Effector memory CD4-positive, alpha-beta T cell (primary cell): ENCODE data around the gene MFNG.

Experiments used
- DNase-seq, 3 donors: peaks; one replicate each; pipeline ENCODE4 v3.0.0-alpha.2; 2020
- H3K27ac ChIP-seq: 2 replicates; pipeline ENCODE4 v1.7.0; 2013; ENCODE audit warnings: mild to moderate bottlenecking, low read length, moderate library complexity; ENCODE audit not compliant: insufficient read depth, poor library complexity, severe bottlenecking
- H3K27me3 ChIP-seq: replicated peaks from 2 replicates; pipeline ENCODE4 v1.7.0; 2013; ENCODE audit warnings: mild to moderate bottlenecking, low read length; ENCODE audit not compliant: insufficient read depth, control insufficient read depth, poor library complexity, severe bottlenecking
- H3K36me3 ChIP-seq: 2 replicates; pipeline ENCODE4 v1.7.0; 2013; ENCODE audit warnings: mild to moderate bottlenecking, low read length, moderate library complexity; ENCODE audit not compliant: control insufficient read depth, insufficient read depth
- H3K4me1 ChIP-seq: 2 replicates; pipeline ENCODE4 v1.7.0; 2013; ENCODE audit warnings: low read length, mild to moderate bottlenecking; ENCODE audit not compliant: control insufficient read depth, insufficient read depth, poor library complexity, severe bottlenecking
- H3K4me3 ChIP-seq: 2 replicates; pipeline ENCODE4 v1.7.0; 2013; ENCODE audit warnings: low read length, low read depth, mild to moderate bottlenecking; ENCODE audit not compliant: insufficient read depth, poor library complexity, severe bottlenecking
- H3K9me3 ChIP-seq: 2 replicates; pipeline ENCODE4 v1.7.0; 2013; ENCODE audit warnings: mild to moderate bottlenecking, low read length, moderate library complexity; ENCODE audit not compliant: control insufficient read depth

MFNG gene

DNA sequence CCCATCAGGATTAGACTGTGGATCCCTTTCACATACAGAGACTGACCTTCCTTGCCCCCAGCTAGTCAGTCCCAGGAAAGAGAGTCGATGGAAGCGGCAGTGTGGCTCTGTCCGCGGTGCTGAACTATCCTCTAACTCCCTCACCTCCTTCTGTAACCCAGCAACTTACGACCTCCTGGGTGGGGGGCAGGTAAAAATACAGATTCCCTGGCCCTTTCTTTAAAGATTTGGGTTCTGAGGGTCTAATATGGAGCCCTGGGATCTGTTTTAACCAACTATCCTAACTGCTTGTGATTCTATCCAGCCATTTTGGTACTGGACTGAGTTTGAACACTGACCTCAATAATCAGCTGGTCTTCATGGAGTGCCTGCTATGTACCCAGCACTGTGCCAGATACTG lies 23.2 kb downstream of the MFNG start:
- Histone ChIP-seq H3K4me3 (no peak overlapping the region), H3K4me1 (no peaks in the 10 kb centered on the region), H3K9me3 (no peaks in the 10 kb centered on the region), H3K27ac (no peak overlapping the region), H3K36me3 (peaks cover 30% of the 10 kb centered on the region), H3K27me3 (no peaks in the 10 kb centered on the region)
- no peak for DNase-seq

DNA sequence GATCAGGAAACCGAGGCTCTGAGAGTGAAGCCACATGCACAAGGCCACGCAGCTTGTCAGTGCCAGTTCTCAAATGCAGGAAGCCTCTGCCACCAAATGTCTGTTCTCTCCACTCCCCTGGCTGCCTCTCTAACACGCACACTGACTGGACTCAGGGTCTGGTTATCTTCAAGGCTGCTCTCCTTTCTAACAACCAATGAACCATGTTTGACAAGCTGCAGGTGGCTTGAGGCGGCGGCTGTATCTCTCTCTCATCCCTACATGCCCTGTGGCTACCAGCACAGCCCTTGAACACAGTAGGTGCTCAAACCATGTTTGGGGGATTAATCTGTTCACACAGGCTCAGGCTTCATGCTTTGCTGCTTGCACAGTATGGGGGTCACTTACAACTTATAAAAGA lies 23.7 kb downstream of the MFNG start:
- Histone ChIP-seq H3K4me1 (no peaks in the 10 kb centered on the region), H3K27me3 (no peaks in the 10 kb centered on the region), H3K27ac (no peak overlapping the region), H3K4me3 (no peak overlapping the region), H3K9me3 (no peaks in the 10 kb centered on the region), H3K36me3 (peaks cover 25% of the 10 kb centered on the region)
- DNase-seq = no peak

- H3K27ac ChIP-seq = no peak overlapping the region
- no peaks in the 10 kb centered on the region for H3K27me3 ChIP-seq
- H3K9me3 ChIP-seq = no peaks in the 10 kb centered on the region
- no peaks in the 10 kb centered on the region for H3K4me1 ChIP-seq
- DNase-seq = no peak
- H3K36me3 ChIP-seq = peaks cover 21% of the 10 kb centered on the region
- no peak overlapping the region for H3K4me3 ChIP-seq
These were observed 24.2 kb downstream of the MFNG start for GRCh38 chr22:37461961-37462360.

DNA sequence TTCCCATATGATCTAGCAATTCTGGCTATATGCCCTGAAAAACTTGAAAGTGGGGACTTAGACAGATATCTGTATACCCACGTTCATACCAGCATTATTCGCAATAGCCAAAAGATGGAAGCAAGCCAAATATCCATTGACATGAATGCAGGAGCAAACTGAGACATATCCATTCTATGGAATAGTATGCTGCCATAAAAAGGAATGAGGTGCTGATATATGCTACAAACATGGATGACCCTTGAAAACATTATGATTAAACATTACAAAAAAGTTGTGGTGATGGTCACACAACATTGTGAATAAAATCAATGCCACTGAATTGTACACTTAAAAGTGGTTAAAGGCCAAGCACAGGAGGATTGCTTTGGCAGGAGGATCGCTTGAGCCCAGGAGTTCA lies 25.5 kb downstream of the MFNG start:
- H3K9me3 ChIP-seq = no peaks in the 10 kb centered on the region
- no peaks in the 10 kb centered on the region for H3K27me3 ChIP-seq
- H3K4me3 ChIP-seq = no peak overlapping the region
- peaks cover 12% of the 10 kb centered on the region for H3K36me3 ChIP-seq
- H3K4me1 ChIP-seq = no peaks in the 10 kb centered on the region
- no peak for DNase-seq
- H3K27ac ChIP-seq = no peak overlapping the region

DNA sequence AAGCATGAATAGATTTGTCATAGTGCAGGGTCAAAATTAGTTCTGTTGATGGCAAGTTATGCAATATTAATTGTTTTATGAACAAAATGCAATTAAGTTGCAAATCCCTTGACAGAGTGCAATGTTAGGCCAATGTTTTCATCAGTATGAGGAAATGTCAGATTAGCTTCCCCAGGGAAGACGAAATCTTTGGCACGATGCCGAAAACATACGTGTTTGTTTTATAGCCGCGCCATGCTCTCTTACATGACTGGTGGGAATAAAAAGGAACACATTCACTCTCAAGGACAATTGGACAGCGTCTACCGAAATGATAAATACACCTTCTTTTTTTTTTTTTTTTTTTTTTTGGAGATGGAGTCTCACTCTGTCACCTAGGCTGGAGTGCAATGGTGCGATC lies 27.0 kb downstream of the MFNG start:
- no peaks in the 10 kb centered on the region for H3K27me3 ChIP-seq
- no peak for DNase-seq
- no peaks in the 10 kb centered on the region for H3K9me3 ChIP-seq
- H3K27ac ChIP-seq = no peak overlapping the region
- H3K4me3 ChIP-seq = no peak overlapping the region
- peaks cover 6% of the 10 kb centered on the region for H3K36me3 ChIP-seq
- no peaks in the 10 kb centered on the region for H3K4me1 ChIP-seq

DNA sequence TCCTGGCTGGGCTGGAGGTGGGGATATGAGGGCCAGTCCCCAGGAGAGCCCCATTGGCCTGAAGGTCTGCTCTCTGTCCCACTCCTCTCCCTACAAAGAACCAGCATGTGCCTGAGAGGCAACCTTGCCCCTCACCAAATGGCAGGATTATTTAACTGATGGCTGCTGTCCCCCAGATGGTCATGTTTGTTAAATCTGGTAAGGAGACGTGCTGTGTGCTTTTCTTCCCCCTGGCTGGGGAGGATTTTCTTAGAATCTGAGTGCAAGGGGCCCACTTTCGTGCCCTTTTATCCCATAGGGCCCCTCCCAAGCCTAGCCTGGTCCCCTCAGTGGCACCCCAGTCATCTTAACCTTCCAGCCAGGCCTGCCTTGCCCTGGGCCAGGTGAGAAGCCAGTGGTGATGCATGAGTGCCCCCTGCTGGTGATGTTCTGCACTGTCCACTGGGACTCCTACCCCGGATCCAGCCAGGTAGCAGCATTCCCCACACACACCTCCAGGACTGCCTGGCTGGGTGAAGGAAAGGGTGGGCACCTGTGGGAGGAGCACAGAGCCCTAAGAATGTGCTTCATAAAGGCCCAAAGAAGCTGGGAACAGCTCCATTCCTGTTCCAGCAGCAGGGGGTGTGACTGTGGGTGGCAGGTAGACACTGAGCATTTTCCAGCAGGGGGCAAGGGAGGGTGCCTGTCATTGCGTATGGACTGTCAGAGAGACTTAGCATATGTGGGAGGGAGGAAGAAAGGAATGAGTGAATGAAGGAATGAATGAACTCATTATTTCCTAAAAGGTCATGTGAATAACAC lies 28.9 kb downstream of the MFNG start:
- H3K27ac ChIP-seq = no peak overlapping the region
- H3K27me3 ChIP-seq = no peaks in the 10 kb centered on the region
- H3K4me3 ChIP-seq = no peak overlapping the region
- DNase-seq = peak; percentile 60 to 75 (median 64)
- no peaks in the 10 kb centered on the region for H3K9me3 ChIP-seq
- H3K4me1 ChIP-seq = no peaks in the 10 kb centered on the region
- peaks cover 6% of the 10 kb centered on the region for H3K36me3 ChIP-seq

DNA sequence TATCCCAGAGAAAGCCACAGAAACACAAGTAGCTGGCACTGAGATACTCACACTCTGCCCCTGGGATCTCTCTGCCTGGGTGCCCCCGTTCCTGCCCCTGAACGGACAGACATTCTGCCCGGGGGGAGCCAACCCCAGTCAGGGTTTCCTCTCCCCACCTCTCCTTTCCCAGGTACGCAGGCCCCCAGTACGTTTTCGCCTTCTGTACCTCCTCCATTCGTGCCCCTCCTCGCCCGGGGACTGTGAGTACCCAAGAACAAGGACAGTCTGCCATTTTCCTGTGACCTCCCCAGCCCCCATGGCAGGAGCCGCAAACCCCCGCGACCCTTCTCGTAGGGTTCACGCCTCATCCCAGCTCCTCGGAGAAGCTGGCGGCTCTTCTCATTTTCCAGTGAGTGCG lies 29.8 kb downstream of the MFNG start:
- Histone ChIP-seq H3K4me3 (no peak overlapping the region), H3K27me3 (no peaks in the 10 kb centered on the region), H3K36me3 (peaks cover 6% of the 10 kb centered on the region), H3K27ac (no peak overlapping the region), H3K9me3 (no peaks in the 10 kb centered on the region), H3K4me1 (no peaks in the 10 kb centered on the region)
- no peak for DNase-seq

GRCh38 chr22:37455896-37456295 lies 30.3 kb downstream of the MFNG start:
- DNase-seq = no peak
- Histone ChIP-seq H3K4me1 (no peaks in the 10 kb centered on the region), H3K4me3 (no peak overlapping the region), H3K36me3 (peaks cover 6% of the 10 kb centered on the region), H3K27me3 (no peaks in the 10 kb centered on the region), H3K27ac (no peak overlapping the region), H3K9me3 (no peaks in the 10 kb centered on the region)

GRCh38 chr22:37454857-37455686 lies 31.1 kb downstream of the MFNG start:
- Histone ChIP-seq H3K4me3 (no peak overlapping the region), H3K27ac (no peak overlapping the region), H3K36me3 (peaks cover 4% of the 10 kb centered on the region), H3K4me1 (no peaks in the 10 kb centered on the region), H3K27me3 (no peaks in the 10 kb centered on the region), H3K9me3 (no peaks in the 10 kb centered on the region)
- DNase-seq = no peak

GRCh38 chr22:37453696-37454095 lies 32.5 kb downstream of the MFNG start:
- Histone ChIP-seq H3K27me3 (no peaks in the 10 kb centered on the region), H3K4me3 (no peak overlapping the region), H3K27ac (no peak overlapping the region), H3K36me3 (no peaks in the 10 kb centered on the region), H3K4me1 (no peaks in the 10 kb centered on the region), H3K9me3 (no peaks in the 10 kb centered on the region)
- no peak for DNase-seq
